Measurements from ENCODE around the gene ACTG2. TPM values are rescaled to one million over a fixed set of nuclear protein-coding genes. Genes with fewer than 3 reads are reported as not detected.

The ACTG2 gene
- total and polyA plus RNA-seq, 10 of the 15 experiments (the other 5 are each of a cell fraction or from before 2014, with no cell fraction given): 0.06 to 0.97 (median 0.12) TPM; not detected in 7

DNA sequence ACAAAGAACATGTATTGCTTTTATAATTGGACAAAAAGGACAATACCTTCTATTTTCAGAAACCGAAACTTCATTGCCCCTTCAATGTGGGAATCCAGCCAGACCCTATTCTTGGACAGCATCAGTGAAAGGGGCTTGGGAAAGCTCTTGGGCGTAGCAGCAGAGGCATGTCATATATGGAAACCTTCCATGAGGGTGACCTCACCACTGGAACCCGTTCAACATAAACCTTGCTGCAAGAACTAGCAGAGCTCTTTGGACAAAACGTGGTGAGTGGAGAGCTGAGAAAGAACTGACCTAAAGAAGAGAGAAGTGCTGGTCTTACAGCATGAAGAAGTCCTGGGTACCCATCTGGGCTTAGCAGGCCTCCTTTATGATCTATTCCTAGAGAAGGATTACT is 22.7 kb upstream of the ACTG2 start:
- Histone ChIP-seq H2AFZ (ENCODE audit: control insufficient read depth, low read depth, low read length) (no peak overlapping the region), H3K4me1 (ENCODE audit: control insufficient read depth, insufficient read depth, low read length) (no peaks in the 10 kb centered on the region), H3K9me3 (replicated peaks; ENCODE audit: control insufficient read depth, insufficient read depth, low read length) (no peaks in the 10 kb centered on the region), H3K36me3 (ENCODE audit: control insufficient read depth in 2 of 2, insufficient read depth in 2 of 2, low read length in 1 of 2) (peaks cover 0 to 7% of the 10 kb centered on the region in 2 experiments; a peak in 1 of 4 replicates), H3K27ac (ENCODE audit: control insufficient read depth, insufficient read depth) (no peak overlapping the region), H3K27me3 (replicated peaks in 1 of 2; ENCODE audit: control insufficient read depth in 2 of 2, insufficient read depth in 2 of 2, low read length in 1 of 2) (no peaks in the 10 kb centered on the region), H3K4me3 (no peak overlapping the region), H3K79me2 (ENCODE audit: control insufficient read depth, insufficient read depth, low read length) (no peaks in the 10 kb centered on the region), H3K9ac (ENCODE audit: control insufficient read depth, insufficient read depth, low read length) (no peak overlapping the region), H4K20me1 (ENCODE audit: control insufficient read depth, insufficient read depth) (no peaks in the 10 kb centered on the region), H3K4me2 (ENCODE audit: control insufficient read depth, insufficient read depth) (no peak overlapping the region)
- WGBS (ENCODE audit: insufficient coverage, insufficient replicate concordance, low lambda C conversion rate, missing lambda C conversion rate): 75% methylated on average over 4 of the region's 4 CpGs
- CTCF ChIA-PET: interaction anchor here (1.6 to 2.0 kb wide), 2 partner anchors 38 to 43 kb away, joined by 4 read pairs; no protein-coding TSS in a partner anchor
- RAD21 ChIA-PET (ENCODE audit: unreplicated experiment): no interaction called here
- no TSS peak for BruUV-seq (replicated peaks)
- SMC1A ChIA-PET (ENCODE audit: uncharacterized antibody, unreplicated experiment): no interaction called here
- DNase-seq (ENCODE audit: low read depth, low spot score) (no peak), ATAC-seq (no peak), FAIRE-seq (no peak)
- POLR2A ChIA-PET: no interaction called here
- in situ Hi-C loops (cut with MboI): no loop called here
- intact Hi-C loops (cut with micrococcal nuclease; ENCODE audit: unreplicated experiment): no loop called here
- no peak for TF ChIP-seq RAD21 (IDR thresholded peaks at IDR 0.05; ENCODE audit: insufficient read depth, low read depth, low read length)
- no peak for TF ChIP-seq TAF1 (IDR thresholded peaks at IDR 0.05; ENCODE audit: borderline replicate concordance, low read depth, low read length)
- no peak for TF ChIP-seq YY1 (IDR thresholded peaks at IDR 0.05; ENCODE audit: low read depth, low read length)
- no peak for TF ChIP-seq SMC3 (IDR thresholded peaks at IDR 0.05; ENCODE audit: borderline replicate concordance, low read length)
- TF ChIP-seq, protein P1, sequence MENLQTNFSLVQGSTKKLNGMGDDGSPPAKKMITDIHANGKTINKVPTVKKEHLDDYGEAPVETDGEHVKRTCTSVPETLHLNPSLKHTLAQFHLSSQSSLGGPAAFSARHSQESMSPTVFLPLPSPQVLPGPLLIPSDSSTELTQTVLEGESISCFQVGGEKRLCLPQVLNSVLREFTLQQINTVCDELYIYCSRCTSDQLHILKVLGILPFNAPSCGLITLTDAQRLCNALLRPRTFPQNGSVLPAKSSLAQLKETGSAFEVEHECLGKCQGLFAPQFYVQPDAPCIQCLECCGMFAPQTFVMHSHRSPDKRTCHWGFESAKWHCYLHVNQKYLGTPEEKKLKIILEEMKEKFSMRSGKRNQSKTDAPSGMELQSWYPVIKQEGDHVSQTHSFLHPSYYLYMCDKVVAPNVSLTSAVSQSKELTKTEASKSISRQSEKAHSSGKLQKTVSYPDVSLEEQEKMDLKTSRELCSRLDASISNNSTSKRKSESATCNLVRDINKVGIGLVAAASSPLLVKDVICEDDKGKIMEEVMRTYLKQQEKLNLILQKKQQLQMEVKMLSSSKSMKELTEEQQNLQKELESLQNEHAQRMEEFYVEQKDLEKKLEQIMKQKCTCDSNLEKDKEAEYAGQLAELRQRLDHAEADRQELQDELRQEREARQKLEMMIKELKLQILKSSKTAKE (IDR thresholded peaks at IDR 0.05; ENCODE audit: low read depth, poor library complexity, severe bottlenecking): no peak
- TF ChIP-seq IKZF1 (conservative IDR thresholded peaks at IDR 0.05): no peak
- no peak for TF ChIP-seq CEBPB (IDR thresholded peaks at IDR 0.05; ENCODE audit: borderline replicate concordance in 1 of 2, low read depth in 2 of 2, low read length in 2 of 2)
- no peak for TF ChIP-seq CREB1 (IDR thresholded peaks at IDR 0.05; ENCODE audit: low read depth)
- TF ChIP-seq KLF5 (IDR thresholded peaks at IDR 0.05; ENCODE audit: partially characterized antibody): no peak
- TF ChIP-seq DPF2 (IDR thresholded peaks at IDR 0.05): no peak
- TF ChIP-seq, protein P2, sequence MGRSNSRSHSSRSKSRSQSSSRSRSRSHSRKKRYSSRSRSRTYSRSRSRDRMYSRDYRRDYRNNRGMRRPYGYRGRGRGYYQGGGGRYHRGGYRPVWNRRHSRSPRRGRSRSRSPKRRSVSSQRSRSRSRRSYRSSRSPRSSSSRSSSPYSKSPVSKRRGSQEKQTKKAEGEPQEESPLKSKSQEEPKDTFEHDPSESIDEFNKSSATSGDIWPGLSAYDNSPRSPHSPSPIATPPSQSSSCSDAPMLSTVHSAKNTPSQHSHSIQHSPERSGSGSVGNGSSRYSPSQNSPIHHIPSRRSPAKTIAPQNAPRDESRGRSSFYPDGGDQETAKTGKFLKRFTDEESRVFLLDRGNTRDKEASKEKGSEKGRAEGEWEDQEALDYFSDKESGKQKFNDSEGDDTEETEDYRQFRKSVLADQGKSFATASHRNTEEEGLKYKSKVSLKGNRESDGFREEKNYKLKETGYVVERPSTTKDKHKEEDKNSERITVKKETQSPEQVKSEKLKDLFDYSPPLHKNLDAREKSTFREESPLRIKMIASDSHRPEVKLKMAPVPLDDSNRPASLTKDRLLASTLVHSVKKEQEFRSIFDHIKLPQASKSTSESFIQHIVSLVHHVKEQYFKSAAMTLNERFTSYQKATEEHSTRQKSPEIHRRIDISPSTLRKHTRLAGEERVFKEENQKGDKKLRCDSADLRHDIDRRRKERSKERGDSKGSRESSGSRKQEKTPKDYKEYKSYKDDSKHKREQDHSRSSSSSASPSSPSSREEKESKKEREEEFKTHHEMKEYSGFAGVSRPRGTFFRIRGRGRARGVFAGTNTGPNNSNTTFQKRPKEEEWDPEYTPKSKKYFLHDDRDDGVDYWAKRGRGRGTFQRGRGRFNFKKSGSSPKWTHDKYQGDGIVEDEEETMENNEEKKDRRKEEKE (IDR thresholded peaks at IDR 0.05): no peak
- TF ChIP-seq, protein P3, sequence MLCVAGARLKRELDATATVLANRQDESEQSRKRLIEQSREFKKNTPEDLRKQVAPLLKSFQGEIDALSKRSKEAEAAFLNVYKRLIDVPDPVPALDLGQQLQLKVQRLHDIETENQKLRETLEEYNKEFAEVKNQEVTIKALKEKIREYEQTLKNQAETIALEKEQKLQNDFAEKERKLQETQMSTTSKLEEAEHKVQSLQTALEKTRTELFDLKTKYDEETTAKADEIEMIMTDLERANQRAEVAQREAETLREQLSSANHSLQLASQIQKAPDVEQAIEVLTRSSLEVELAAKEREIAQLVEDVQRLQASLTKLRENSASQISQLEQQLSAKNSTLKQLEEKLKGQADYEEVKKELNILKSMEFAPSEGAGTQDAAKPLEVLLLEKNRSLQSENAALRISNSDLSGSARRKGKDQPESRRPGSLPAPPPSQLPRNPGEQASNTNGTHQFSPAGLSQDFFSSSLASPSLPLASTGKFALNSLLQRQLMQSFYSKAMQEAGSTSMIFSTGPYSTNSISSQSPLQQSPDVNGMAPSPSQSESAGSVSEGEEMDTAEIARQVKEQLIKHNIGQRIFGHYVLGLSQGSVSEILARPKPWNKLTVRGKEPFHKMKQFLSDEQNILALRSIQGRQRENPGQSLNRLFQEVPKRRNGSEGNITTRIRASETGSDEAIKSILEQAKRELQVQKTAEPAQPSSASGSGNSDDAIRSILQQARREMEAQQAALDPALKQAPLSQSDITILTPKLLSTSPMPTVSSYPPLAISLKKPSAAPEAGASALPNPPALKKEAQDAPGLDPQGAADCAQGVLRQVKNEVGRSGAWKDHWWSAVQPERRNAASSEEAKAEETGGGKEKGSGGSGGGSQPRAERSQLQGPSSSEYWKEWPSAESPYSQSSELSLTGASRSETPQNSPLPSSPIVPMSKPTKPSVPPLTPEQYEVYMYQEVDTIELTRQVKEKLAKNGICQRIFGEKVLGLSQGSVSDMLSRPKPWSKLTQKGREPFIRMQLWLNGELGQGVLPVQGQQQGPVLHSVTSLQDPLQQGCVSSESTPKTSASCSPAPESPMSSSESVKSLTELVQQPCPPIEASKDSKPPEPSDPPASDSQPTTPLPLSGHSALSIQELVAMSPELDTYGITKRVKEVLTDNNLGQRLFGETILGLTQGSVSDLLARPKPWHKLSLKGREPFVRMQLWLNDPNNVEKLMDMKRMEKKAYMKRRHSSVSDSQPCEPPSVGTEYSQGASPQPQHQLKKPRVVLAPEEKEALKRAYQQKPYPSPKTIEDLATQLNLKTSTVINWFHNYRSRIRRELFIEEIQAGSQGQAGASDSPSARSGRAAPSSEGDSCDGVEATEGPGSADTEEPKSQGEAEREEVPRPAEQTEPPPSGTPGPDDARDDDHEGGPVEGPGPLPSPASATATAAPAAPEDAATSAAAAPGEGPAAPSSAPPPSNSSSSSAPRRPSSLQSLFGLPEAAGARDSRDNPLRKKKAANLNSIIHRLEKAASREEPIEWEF (IDR thresholded peaks at IDR 0.05; ENCODE audit: insufficient replicate concordance, low read depth, low read length): no peak
- TF ChIP-seq, protein P4, sequence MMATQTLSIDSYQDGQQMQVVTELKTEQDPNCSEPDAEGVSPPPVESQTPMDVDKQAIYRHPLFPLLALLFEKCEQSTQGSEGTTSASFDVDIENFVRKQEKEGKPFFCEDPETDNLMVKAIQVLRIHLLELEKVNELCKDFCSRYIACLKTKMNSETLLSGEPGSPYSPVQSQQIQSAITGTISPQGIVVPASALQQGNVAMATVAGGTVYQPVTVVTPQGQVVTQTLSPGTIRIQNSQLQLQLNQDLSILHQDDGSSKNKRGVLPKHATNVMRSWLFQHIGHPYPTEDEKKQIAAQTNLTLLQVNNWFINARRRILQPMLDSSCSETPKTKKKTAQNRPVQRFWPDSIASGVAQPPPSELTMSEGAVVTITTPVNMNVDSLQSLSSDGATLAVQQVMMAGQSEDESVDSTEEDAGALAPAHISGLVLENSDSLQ (IDR thresholded peaks at IDR 0.05): no peak
- no peak for TF ChIP-seq SREBF2 (IDR thresholded peaks at IDR 0.05; ENCODE audit: low read length)
